ENCODE measurements around the gene TMEM43.
A peak's percentile ranks its signal among the peaks of the same experiment; 100 is the strongest.

The TMEM43 gene

DNA sequence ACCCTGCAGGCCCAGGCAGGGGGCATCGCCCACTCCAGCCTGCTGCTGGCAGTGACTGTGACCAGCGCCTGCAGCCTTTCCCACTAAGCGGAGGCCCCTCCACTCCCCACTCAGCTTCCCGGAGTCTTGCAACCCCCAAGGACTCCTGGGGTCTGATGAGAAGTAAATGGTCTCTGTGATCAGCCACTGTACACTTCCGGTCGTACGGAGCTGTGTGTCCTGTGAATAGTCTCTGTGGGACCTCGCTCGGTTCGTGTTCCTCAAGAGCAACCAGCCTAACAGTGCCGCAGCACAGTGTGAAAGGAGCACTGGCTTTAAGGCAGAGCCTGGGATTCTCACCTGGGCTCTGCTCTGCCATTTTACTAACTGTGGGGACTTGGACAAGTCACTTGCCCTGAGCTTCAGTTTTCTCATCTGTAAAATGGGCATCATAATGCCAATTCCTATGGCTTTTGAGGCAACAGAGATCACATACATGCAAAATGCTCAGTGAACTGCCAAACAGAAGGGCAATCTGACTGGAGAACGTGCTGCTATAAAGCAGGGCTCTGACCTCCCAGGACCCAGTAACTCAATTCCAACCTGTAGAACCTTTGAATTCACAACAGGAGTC is 26.7 kb downstream of the TMEM43 start:
- TF ChIP-seq, protein P1, sequence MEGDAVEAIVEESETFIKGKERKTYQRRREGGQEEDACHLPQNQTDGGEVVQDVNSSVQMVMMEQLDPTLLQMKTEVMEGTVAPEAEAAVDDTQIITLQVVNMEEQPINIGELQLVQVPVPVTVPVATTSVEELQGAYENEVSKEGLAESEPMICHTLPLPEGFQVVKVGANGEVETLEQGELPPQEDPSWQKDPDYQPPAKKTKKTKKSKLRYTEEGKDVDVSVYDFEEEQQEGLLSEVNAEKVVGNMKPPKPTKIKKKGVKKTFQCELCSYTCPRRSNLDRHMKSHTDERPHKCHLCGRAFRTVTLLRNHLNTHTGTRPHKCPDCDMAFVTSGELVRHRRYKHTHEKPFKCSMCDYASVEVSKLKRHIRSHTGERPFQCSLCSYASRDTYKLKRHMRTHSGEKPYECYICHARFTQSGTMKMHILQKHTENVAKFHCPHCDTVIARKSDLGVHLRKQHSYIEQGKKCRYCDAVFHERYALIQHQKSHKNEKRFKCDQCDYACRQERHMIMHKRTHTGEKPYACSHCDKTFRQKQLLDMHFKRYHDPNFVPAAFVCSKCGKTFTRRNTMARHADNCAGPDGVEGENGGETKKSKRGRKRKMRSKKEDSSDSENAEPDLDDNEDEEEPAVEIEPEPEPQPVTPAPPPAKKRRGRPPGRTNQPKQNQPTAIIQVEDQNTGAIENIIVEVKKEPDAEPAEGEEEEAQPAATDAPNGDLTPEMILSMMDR (conservative IDR thresholded peaks at IDR 0.05; ENCODE audit: control insufficient read depth, insufficient read depth, low read depth, low read length): no peak
- DNase-seq (ENCODE audit: low read depth): no peak

DNA sequence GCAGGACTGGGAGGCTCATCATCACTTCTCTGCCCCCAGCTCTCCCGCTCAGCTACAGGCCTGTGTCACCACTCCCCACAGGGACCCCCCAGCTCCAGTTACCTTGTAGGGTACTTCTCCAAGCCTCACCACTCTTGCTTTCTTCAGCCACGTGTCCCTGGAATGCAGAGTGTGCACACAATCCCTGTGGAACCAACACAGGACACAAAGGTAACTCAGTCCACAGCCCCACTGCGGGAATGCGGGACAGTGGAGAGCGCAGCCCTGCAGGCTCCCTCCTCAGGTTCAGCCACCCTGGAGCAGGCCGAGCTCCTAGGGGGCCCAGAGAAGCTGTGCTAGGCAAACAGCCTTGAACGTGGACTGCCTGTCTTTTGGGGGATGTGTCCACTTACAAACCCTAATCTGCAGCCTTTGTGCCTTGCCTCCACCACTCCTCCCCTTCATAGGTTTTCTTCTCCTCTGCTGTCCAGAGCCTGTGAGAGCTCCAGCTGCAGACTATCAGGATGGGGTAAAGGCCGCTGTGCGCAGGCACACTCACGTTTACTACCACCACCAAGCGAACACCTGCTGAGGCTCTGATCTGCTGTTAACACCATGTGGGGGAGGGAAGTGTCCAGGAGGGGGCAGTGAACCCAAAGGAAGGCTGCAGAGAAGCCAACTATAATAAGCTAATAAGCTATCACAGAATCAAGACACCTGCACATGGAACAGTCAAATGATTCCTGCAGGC is 27.5 kb downstream of the TMEM43 start:
- no peak for DNase-seq (ENCODE audit: low read depth)
- TF ChIP-seq, protein P1 (conservative IDR thresholded peaks at IDR 0.05; ENCODE audit: control insufficient read depth, insufficient read depth, low read depth, low read length): peak; percentile 29
- no peak overlapping the region for H3K4me3 ChIP-seq (ENCODE audit: control insufficient read depth, low read depth, low read length)

More for the DNA sequence above, 26.7 kb downstream of the TMEM43 start:
- H3K4me3 ChIP-seq (ENCODE audit: control insufficient read depth, low read depth, low read length): no peak overlapping the region

DNA sequence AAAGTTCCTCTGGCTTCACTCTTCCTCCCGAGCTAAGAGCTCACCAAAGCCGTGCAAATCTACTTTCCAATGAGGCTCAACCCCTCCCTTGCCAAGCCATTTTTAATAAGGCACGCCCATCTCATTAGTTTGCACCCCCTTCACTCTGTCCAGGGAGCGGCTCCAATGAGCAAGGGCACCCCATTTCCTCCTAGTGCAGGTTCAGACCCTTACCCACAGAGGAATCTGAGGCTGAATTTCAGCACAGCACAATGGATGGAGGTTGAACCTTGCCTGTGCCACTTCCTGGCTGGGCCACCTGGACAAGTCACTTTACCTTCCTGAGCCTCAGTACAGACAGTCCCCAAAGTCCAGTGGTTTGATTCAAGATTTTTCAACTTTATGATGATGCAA is 28.1 kb downstream of the TMEM43 start:
- no peak overlapping the region for H3K4me3 ChIP-seq (ENCODE audit: control insufficient read depth, low read depth, low read length)
- TF ChIP-seq, protein P1 (conservative IDR thresholded peaks at IDR 0.05; ENCODE audit: control insufficient read depth, insufficient read depth, low read depth, low read length): no peak
- no peak for DNase-seq (ENCODE audit: low read depth)

GRCh38 chr3:14153663-14154062 is 28.8 kb downstream of the TMEM43 start:
- H3K4me3 ChIP-seq (ENCODE audit: control insufficient read depth, low read depth, low read length): no peak overlapping the region
- TF ChIP-seq, protein P1 (conservative IDR thresholded peaks at IDR 0.05; ENCODE audit: control insufficient read depth, insufficient read depth, low read depth, low read length): no peak
- no peak for DNase-seq (ENCODE audit: low read depth)

GRCh38 chr3:14154276-14154675 is 29.4 kb downstream of the TMEM43 start:
- H3K4me3 ChIP-seq (ENCODE audit: control insufficient read depth, low read depth, low read length): no peak overlapping the region
- no peak for DNase-seq (ENCODE audit: low read depth)

GRCh38 chr3:14154895-14155440 is 30.1 kb downstream of the TMEM43 start:
- TF ChIP-seq, protein P1 (conservative IDR thresholded peaks at IDR 0.05; ENCODE audit: control insufficient read depth, insufficient read depth, low read depth, low read length): no peak
- no peak overlapping the region for H3K4me3 ChIP-seq (ENCODE audit: control insufficient read depth, low read depth, low read length)
- DNase-seq (ENCODE audit: low read depth): no peak

More at GRCh38 chr3:14154276-14154675, 29.4 kb downstream of the TMEM43 start:
- TF ChIP-seq, protein P1 (conservative IDR thresholded peaks at IDR 0.05; ENCODE audit: control insufficient read depth, insufficient read depth, low read depth, low read length): no peak

Measured in fibroblast of mammary gland (primary cell).